GM12872 (cell line): ENCODE results near the gene LAMA3.

Experiments used
- CTCF ChIP-seq: IDR thresholded peaks from 3 replicates; pipeline ENCODE4 v1.5.1; 2011; ENCODE audit warnings: low read depth, mild to moderate bottlenecking, low read length, moderate library complexity; ENCODE audit not compliant: insufficient read depth

Gene LAMA3

GRCh38 chr18:23859466-23860336 is 170.4 kb downstream of the LAMA3 start:
- TF ChIP-seq CTCF, result no peak

- TF ChIP-seq CTCF, result no peak
These were observed 172.1 kb downstream of the LAMA3 start for GRCh38 chr18:23861326-23861725.

- TF ChIP-seq CTCF, result no peak
These were observed 172.7 kb downstream of the LAMA3 start for GRCh38 chr18:23861805-23862470.

GRCh38 chr18:23864624-23865023 is 175.4 kb downstream of the LAMA3 start:
- TF ChIP-seq CTCF, result no peak

- no peak for TF ChIP-seq CTCF
These were observed 177.8 kb downstream of the LAMA3 start for GRCh38 chr18:23867006-23867405.

- TF ChIP-seq CTCF, result no peak
These were observed 179.0 kb downstream of the LAMA3 start for GRCh38 chr18:23868136-23868785.

GRCh38 chr18:23870676-23871380 is 181.6 kb downstream of the LAMA3 start:
- TF ChIP-seq CTCF, result no peak
